Progenitor cell of endocrine pancreas (in vitro differentiated cells): Measurements from ENCODE around the gene PPP4R1. TPM values are rescaled to one million over a fixed set of nuclear protein-coding genes. Genes with fewer than 3 reads are reported as not detected.
A peak's percentile ranks its signal among the peaks of the same experiment; 100 is the strongest.
"Not testable (repeated sequence)": the region's sequence is repeated elsewhere in the genome, so short reads cannot be mapped to it uniquely, and the experiment has no call there.

Source experiments
- DNase-seq: peaks from one replicate; pipeline ENCODE4 v3.0.0; 2021; ENCODE audit warnings: low spot score; ENCODE audit not compliant: unreplicated experiment
- H3K27ac Mint-ChIP-seq: 2 replicates; pipeline ENCODE4 v1.8.0; 2021; ENCODE audit warnings: mild to moderate bottlenecking, moderate library complexity, mixed read lengths
- H3K27me3 Mint-ChIP-seq: 2 replicates; pipeline ENCODE4 v1.8.0; 2021; ENCODE audit warnings: mixed read lengths
- H3K36me3 Mint-ChIP-seq: 2 replicates; pipeline ENCODE4 v1.8.0; 2022; ENCODE audit warnings: mixed read lengths; ENCODE audit not compliant: insufficient read depth
- H3K4me1 Mint-ChIP-seq: 2 replicates; pipeline ENCODE4 v1.8.0; 2021; ENCODE audit warnings: low read depth, mixed read lengths
- H3K4me3 Mint-ChIP-seq: 2 replicates; pipeline ENCODE4 v1.8.0; 2021; ENCODE audit warnings: low read depth, mild to moderate bottlenecking, moderate library complexity, mixed read lengths
- H3K9me3 Mint-ChIP-seq: 2 replicates; pipeline ENCODE4 v1.8.0; 2021; ENCODE audit warnings: low read depth, mixed read lengths
- CTCF ChIP-seq: fragments of 200-600 bp; sonication (generic); IDR thresholded peaks from one replicate; pipeline ENCODE4 v1.5.0; 2021; ENCODE audit warnings: antibody characterized with exemption, mild to moderate bottlenecking; ENCODE audit not compliant: unreplicated experiment
- total RNA-seq: library from RNA; stranded (reverse); gene quantifications from 2 replicates; pipeline ENCODE4 v1.2.1, GENCODE V29; 2021

The PPP4R1 gene
- total RNA-seq, 1 donor from 2014 or later, result 169 TPM

- Mint-ChIP-seq H3K4me1 (peaks cover 46% of the 10 kb centered on the region), H3K27me3 (no peaks in the 10 kb centered on the region), H3K36me3 (peaks cover 9% of the 10 kb centered on the region), H3K27ac (peak overlapping the region; percentile 95), H3K4me3 (peak overlapping the region; percentile 92), H3K9me3 (no peaks in the 10 kb centered on the region)
- DNase-seq, result no peak
- TF ChIP-seq CTCF, result peak; percentile 68
Observed at GRCh38 chr18:9612215-9612830, 2.0 kb downstream of the PPP4R1 start.

GRCh38 chr18:9609190-9609589, 5.2 kb downstream of the PPP4R1 start:
- no peaks in the 10 kb centered on the region for H3K27me3 Mint-ChIP-seq
- peak overlapping the region; percentile 72 for H3K27ac Mint-ChIP-seq
- TF ChIP-seq CTCF, result no peak
- H3K4me3 Mint-ChIP-seq, result peak overlapping the region; percentile 54
- peaks cover 42% of the 10 kb centered on the region for H3K4me1 Mint-ChIP-seq
- H3K36me3 Mint-ChIP-seq, result peaks cover 14% of the 10 kb centered on the region
- DNase-seq, result no peak
- H3K9me3 Mint-ChIP-seq, result peaks cover 2% of the 10 kb centered on the region

- Mint-ChIP-seq H3K36me3 (peaks cover 16% of the 10 kb centered on the region), H3K27ac (peak overlapping the region; percentile 72), H3K4me1 (peaks cover 42% of the 10 kb centered on the region), H3K27me3 (no peaks in the 10 kb centered on the region), H3K9me3 (peaks cover 4% of the 10 kb centered on the region), H3K4me3 (peak overlapping the region; percentile 54)
- no peak for TF ChIP-seq CTCF
- no peak for DNase-seq
Observed at GRCh38 chr18:9608728-9609127, 5.6 kb downstream of the PPP4R1 start.

GRCh38 chr18:9608298-9608697, 6.1 kb downstream of the PPP4R1 start:
- Mint-ChIP-seq H3K27ac (peak overlapping the region; percentile 72), H3K4me3 (peak overlapping the region; percentile 17), H3K4me1 (peaks cover 39% of the 10 kb centered on the region), H3K36me3 (peaks cover 16% of the 10 kb centered on the region), H3K27me3 (no peaks in the 10 kb centered on the region), H3K9me3 (peaks cover 4% of the 10 kb centered on the region)
- no peak for DNase-seq
- TF ChIP-seq CTCF, result no peak

- H3K27me3 Mint-ChIP-seq, H3K4me3 Mint-ChIP-seq, DNase-seq, H3K9me3 Mint-ChIP-seq, H3K27ac Mint-ChIP-seq: not testable (repeated sequence)
- peaks cover 28% of the 10 kb centered on the region for H3K4me1 Mint-ChIP-seq
- H3K36me3 Mint-ChIP-seq, result peaks cover 19% of the 10 kb centered on the region
Observed at GRCh38 chr18:9607111-9607510, 7.2 kb downstream of the PPP4R1 start.

GRCh38 chr18:9606039-9606438, 8.3 kb downstream of the PPP4R1 start:
- no peak for TF ChIP-seq CTCF
- no peak for DNase-seq
- H3K27ac Mint-ChIP-seq, result no peak overlapping the region
- H3K4me3 Mint-ChIP-seq, result no peak overlapping the region
- H3K27me3 Mint-ChIP-seq, result no peaks in the 10 kb centered on the region
- peaks cover 19% of the 10 kb centered on the region for H3K36me3 Mint-ChIP-seq
- H3K9me3 Mint-ChIP-seq, result peaks cover 7% of the 10 kb centered on the region
- H3K4me1 Mint-ChIP-seq, result peaks cover 23% of the 10 kb centered on the region
